ENCODE data around the gene MEIG1. TPM values are rescaled to one million over a fixed set of nuclear protein-coding genes. Genes with fewer than 3 reads are reported as not detected.

The MEIG1 gene
- total and polyA plus RNA-seq, 4 donors: 1.0 to 3.5 (median 1.4) TPM

- H3K36me3 ChIP-seq (ENCODE audit: control insufficient read depth in 4 of 4, insufficient read depth in 4 of 4, low read length in 4 of 4): peaks cover 10 to 25% (median 16%) of the 10 kb centered on the region in 4 donors
- no peaks in the 10 kb centered on the region for H3K9me3 ChIP-seq (ENCODE audit: control insufficient read depth in 4 of 4, insufficient read depth in 3 of 4, low read length in 3 of 4)
- H3K4me1 ChIP-seq (ENCODE audit: control insufficient read depth in 5 of 5, insufficient read depth in 5 of 5, low read length in 5 of 5): peaks cover 0 to 6% (median 0%) of the 10 kb centered on the region in 5 donors
- no peaks in the 10 kb centered on the region for H3K27me3 ChIP-seq (ENCODE audit: control insufficient read depth in 3 of 3, insufficient read depth in 3 of 3, low read length in 2 of 3)
- H3K27ac ChIP-seq (ENCODE audit: low read depth in 1 of 2, low read length in 1 of 2): no peak overlapping the region
- H3K9ac ChIP-seq (ENCODE audit: insufficient read depth in 1 of 2, low read length in 2 of 2): no peak overlapping the region
- WGBS, 2 donors: 97 to 100% methylated on average over 1 of the region's 1 CpG
- TF ChIP-seq, protein P1, sequence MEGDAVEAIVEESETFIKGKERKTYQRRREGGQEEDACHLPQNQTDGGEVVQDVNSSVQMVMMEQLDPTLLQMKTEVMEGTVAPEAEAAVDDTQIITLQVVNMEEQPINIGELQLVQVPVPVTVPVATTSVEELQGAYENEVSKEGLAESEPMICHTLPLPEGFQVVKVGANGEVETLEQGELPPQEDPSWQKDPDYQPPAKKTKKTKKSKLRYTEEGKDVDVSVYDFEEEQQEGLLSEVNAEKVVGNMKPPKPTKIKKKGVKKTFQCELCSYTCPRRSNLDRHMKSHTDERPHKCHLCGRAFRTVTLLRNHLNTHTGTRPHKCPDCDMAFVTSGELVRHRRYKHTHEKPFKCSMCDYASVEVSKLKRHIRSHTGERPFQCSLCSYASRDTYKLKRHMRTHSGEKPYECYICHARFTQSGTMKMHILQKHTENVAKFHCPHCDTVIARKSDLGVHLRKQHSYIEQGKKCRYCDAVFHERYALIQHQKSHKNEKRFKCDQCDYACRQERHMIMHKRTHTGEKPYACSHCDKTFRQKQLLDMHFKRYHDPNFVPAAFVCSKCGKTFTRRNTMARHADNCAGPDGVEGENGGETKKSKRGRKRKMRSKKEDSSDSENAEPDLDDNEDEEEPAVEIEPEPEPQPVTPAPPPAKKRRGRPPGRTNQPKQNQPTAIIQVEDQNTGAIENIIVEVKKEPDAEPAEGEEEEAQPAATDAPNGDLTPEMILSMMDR (IDR thresholded peaks at IDR 0.05; ENCODE audit: control extremely low read depth, extremely low read depth): no peak
- no peak overlapping the region for H3K4me3 ChIP-seq
- no peak for ATAC-seq (ENCODE audit: insufficient read depth, low FRiP score)
- no peak for DNase-seq
These were observed 11.9 kb upstream of the MEIG1 start for GRCh38 chr10:14947268-14947667.

GRCh38 chr10:14949291-14949690 lies 9.9 kb upstream of the MEIG1 start:
- Histone ChIP-seq H3K9me3 (ENCODE audit: control insufficient read depth in 4 of 4, insufficient read depth in 3 of 4, low read length in 3 of 4) (no peaks in the 10 kb centered on the region), H3K27me3 (ENCODE audit: control insufficient read depth in 3 of 3, insufficient read depth in 3 of 3, low read length in 2 of 3) (no peaks in the 10 kb centered on the region), H3K9ac (ENCODE audit: insufficient read depth in 1 of 2, low read length in 2 of 2) (no peak overlapping the region), H3K4me3 (no peak overlapping the region), H3K36me3 (ENCODE audit: control insufficient read depth in 4 of 4, insufficient read depth in 4 of 4, low read length in 4 of 4) (peaks cover 9 to 19% (median 12%) of the 10 kb centered on the region in 4 donors), H3K4me1 (ENCODE audit: control insufficient read depth in 5 of 5, insufficient read depth in 5 of 5, low read length in 5 of 5) (peaks cover 0 to 11% (median 6%) of the 10 kb centered on the region in 5 donors), H3K27ac (ENCODE audit: low read depth in 1 of 2, low read length in 1 of 2) (no peak overlapping the region)
- ATAC-seq (ENCODE audit: insufficient read depth, low FRiP score): no peak
- no peak for DNase-seq
- WGBS, 2 donors: 79 to 88% methylated on average over 5 of the region's 5 CpGs
- TF ChIP-seq, protein P1 (IDR thresholded peaks at IDR 0.05; ENCODE audit: control extremely low read depth, extremely low read depth): no peak

DNA sequence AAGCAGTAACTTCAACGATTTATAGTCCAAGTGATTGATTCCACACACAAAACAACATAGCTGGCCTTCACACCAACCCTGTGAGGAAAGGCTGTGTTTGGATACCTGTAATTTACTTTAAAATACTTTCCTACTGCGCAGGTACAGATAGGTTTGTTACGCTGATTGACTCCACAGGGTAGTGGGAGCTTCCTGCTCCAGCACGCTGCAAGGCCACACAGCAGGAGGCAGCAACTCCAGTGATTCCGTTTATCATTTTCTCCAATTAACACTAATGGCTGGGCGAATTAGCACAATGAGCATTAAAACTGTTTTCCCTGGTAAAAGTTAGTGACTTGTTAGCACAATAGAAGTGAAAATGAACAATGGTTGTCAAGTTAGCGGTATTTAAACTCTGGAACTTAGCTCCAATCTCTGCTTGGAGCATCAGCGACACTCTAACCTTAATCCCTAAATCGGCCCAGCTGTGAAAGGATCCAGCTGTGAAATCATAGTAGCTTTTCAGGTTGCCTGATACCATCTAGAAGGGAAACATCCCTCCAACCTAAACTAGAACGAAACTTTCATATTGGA lies 6.3 kb upstream of the MEIG1 start:
- H3K9ac ChIP-seq (ENCODE audit: insufficient read depth in 1 of 2, low read length in 2 of 2): peak overlapping the region in 1 of 2 donors; percentile 96
- peak overlapping the region; percentile 53 for H3K4me3 ChIP-seq
- peaks cover 0 to 5% (median 1%) of the 10 kb centered on the region in 4 donors for H3K36me3 ChIP-seq (ENCODE audit: control insufficient read depth in 4 of 4, insufficient read depth in 4 of 4, low read length in 4 of 4)
- peak overlapping the region; percentile 88 to 94 for H3K27ac ChIP-seq (ENCODE audit: low read depth in 1 of 2, low read length in 1 of 2)
- no peaks in the 10 kb centered on the region for H3K9me3 ChIP-seq (ENCODE audit: control insufficient read depth in 4 of 4, insufficient read depth in 3 of 4, low read length in 3 of 4)
- H3K27me3 ChIP-seq (ENCODE audit: control insufficient read depth in 3 of 3, insufficient read depth in 3 of 3, low read length in 2 of 3): no peaks in the 10 kb centered on the region
- TF ChIP-seq, protein P1 (IDR thresholded peaks at IDR 0.05; ENCODE audit: control extremely low read depth, extremely low read depth): no peak
- 39 to 41% methylated on average over 10 of the region's 10 CpGs for WGBS, 2 donors
- peak in 1 of 3 donors; percentile 52 for DNase-seq
- no peak for ATAC-seq (ENCODE audit: insufficient read depth, low FRiP score)
- peaks cover 0 to 19% (median 6%) of the 10 kb centered on the region in 5 donors for H3K4me1 ChIP-seq (ENCODE audit: control insufficient read depth in 5 of 5, insufficient read depth in 5 of 5, low read length in 5 of 5)

All from lung (tissue), 12 donors.